ENCODE data around the gene DIAPH2.
A peak's percentile ranks its signal among the peaks of the same experiment; 100 is the strongest.

Gene DIAPH2

DNA sequence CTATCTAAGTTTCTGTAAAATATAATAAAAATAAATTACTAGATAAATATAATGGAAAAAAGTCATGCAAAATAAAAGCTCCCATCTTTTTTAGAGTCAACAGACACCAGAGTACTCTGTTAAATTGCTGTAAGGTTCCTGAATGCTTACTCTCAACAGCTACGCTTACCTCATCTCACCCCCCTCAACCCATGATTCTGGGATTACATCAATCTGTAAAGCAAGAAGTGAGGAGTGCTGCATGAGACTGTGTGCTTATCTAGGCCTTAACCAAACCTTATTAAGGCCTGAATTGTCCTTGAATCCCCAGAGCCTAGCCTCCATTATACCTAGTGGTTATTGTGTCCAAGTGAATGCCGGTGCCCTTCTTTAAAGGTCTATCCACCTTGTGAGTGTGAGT lies 934.9 kb downstream of the DIAPH2 start:
- no peak for DNase-seq

- no peak for DNase-seq
Observed at GRCh38 chrX:97622111-97622510, 937.5 kb downstream of the DIAPH2 start.

DNA sequence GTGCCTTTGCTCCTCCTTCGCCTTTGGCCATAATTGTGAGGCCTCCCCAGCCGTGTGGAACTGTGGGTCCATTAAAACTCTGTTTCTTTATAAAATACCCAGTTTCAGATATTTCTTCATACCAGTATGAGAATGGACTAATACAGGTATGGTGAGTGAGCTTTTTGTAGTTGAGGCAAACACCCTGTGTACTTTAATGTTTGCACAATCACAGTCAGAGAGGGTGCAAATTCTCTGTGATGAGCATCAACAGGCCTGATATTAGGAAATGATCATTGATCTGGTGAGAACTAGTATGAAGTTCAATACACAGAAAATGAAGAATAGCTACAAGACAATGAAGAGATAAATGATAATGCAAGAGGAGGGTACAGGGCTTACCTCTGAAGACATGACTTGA lies 943.7 kb downstream of the DIAPH2 start:
- no peak for DNase-seq

DNA sequence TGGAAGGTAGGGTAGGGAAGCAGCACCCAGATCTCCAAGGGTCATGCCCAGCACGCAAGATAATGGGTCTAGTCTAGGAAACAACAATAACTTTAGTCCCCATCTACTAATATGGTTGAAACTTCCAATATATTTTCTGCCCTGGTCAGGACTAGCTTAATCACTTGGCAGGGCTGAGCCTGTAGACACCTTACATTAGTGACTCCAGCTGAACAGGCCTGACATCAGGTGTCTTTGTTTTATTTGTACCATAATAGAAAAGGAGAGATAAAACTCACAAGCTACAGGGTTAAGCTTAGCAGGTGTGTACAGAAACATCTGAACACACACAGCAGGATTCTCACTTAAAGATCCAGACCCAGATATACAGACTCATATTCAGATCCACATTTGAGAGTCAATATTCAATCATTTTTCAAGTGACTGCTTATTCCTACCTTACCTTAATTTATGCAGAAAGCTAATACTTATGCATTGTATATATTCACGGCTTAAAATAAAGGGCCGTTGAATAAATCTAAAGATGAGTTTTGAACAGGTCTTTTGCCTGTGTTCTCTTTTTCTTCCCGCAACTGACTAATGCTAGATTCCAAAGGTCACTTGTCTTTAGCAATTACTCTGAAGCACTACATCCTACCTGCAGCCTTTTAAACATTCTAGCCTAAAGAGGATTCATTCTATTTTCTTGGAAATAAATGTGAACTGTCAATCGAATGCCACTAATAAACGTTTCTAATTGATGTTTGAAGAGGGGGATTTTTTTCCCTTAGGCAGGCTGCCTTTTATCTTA lies 944.4 kb downstream of the DIAPH2 start:
- no peak for DNase-seq

DNA sequence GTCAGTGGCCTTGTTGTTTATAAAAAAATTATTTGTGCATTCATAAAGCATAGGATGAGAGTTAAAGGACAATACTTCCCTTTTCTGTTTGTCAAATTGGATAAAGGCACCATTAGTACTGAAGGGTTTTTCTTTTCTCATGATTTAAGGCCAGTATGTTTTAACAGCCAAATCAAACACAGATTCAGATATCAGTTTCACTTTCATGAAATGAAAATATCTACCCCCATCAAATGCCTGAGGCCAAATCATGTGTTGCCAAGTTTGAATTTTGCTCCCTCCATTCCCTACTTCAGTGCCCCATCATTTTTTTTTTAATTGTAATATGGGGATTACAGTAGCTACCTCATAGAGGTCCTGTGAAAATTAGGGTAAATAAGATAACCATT lies 944.9 kb downstream of the DIAPH2 start:
- no peak for DNase-seq

DNA sequence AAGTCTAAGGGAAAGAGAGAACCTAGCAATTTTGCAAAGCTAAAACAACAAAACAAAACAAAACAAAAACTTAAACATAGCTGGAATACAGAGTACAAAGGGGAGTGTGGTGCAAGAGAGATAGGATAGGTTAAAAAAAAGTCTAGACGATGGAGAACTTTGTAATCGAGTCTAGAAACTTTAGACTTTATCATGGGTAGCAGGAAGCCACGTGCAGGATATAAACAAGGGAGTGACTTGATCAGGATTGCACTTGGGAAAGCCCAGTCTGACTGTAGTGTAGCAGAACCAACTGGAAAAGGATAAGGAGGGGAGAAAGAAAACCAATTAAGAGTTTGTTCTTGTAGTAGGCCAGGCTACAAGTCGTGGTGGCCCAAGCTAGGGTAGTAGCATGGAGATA lies 949.2 kb downstream of the DIAPH2 start:
- no peak for DNase-seq

- DNase-seq: no peak
Observed at GRCh38 chrX:97636473-97637140, 952.0 kb downstream of the DIAPH2 start.

DNA sequence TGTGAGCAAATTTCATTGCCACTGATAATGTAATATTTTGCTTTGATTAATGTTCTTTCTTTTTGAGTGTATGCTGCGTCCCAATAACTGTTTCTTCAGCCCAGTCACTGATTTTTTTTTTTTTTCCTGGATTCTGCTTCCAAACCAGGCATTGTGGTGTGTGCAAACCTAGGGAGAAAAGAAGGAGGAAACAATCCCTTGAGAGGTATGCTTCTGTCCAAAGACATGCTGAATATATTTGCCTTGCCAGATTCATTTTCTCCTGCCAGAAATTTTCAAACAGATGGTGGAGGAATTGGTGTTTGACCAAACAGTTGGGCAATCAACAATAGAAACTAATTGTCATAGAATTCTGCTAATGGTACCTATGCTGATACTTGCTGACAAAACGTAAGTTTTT lies 952.6 kb downstream of the DIAPH2 start:
- DNase-seq: no peak

GRCh38 chrX:97638621-97639020 lies 954.0 kb downstream of the DIAPH2 start:
- DNase-seq: no peak

DNA sequence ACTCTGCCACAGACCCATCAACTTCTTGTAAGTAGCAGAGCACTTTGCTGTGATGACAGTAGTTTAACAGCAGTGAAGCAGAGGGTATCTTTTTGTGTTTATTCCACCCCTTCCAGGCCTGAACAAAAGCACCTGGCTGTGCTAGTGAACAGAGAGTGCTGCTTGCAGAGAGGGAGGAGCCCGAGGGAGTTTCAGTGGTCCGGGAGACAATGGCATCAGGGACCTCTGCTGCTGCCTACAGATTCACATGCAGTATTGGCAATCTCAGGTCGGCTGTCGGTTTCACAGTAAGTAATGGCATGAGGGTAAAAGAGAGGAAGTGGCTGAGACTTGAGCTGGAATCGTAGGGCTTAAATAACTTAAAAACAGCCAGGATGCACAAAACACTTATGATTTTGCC lies 954.9 kb downstream of the DIAPH2 start:
- peak; percentile 74 for DNase-seq

Data from NCI-H524 treated with DMSO at 0.1 percent for 48 hours (cell line).